GM12878 (cell line): ENCODE results near the gene PRDM2. TPM values are rescaled to one million over a fixed set of nuclear protein-coding genes. Genes with fewer than 3 reads are reported as not detected.

Experiments used
- ATAC-seq: fragments of 200-7000 bp; cut with Tn5 transposase; 3 replicates; pipeline ENCODE4 v1.9.1; 2020; ENCODE audit warnings: mild to moderate bottlenecking, moderate library complexity
- BruUV-seq: library from RNA; stranded (reverse); fragments of 400-500 nt; replicated peaks from 2 replicates; lab custom pipeline; 2021; lab: Mats Ljungman, UMichigan
- CTCF ChIA-PET: fragments of 300-600 bp; sonication (Branson Sonifier 250); formaldehyde crosslinking; extraction: SDS; loops from one replicate; lab custom pipeline; 2021; ENCODE audit warnings: inconsistent platforms; lab: Yijun Ruan, JAX
- POLR2A ChIA-PET: fragments of 350-600 bp; formaldehyde crosslinking; extraction: SDS; loops from one replicate; lab custom pipeline; 2021; ENCODE audit warnings: inconsistent platforms; lab: Charles Lee
- RAD21 ChIA-PET: fragments of 300-600 bp; sonication (Branson Sonifier 250); formaldehyde crosslinking; loops from one replicate; lab custom pipeline; 2023; ENCODE audit warnings: antibody characterized with exemption; ENCODE audit not compliant: unreplicated experiment; lab: Charles Lee
- SMC1A ChIA-PET: fragments of 300-600 bp; sonication (Branson Sonifier 250); formaldehyde crosslinking; loops from one replicate; lab custom pipeline; 2023; ENCODE audit not compliant: unreplicated experiment, uncharacterized antibody; lab: Charles Lee
- DNase-seq: peaks from one replicate; pipeline ENCODE4 v3.0.0-alpha.2; 2011; ENCODE audit warnings: low read depth, low spot score
- FAIRE-seq: peaks from 3 replicates; lab custom pipeline; 2011; peaks lifted over from hg19 to GRCh38; lab: Jason Lieb, UNC
- H2AFZ ChIP-seq: 2 replicates; pipeline ENCODE4 v1.6.0; 2011; ENCODE audit warnings: low read depth, low read length, control low read depth; ENCODE audit not compliant: control insufficient read depth
- H3K27ac ChIP-seq: 2 replicates; pipeline ENCODE4 v1.5.1; 2011; ENCODE audit warnings: control low read depth; ENCODE audit not compliant: control insufficient read depth, insufficient read depth
- H3K27me3 ChIP-seq, 2 experiments: replicated peaks in 1 of 2; 2 replicates each; pipeline versions ENCODE4 v1.6.0 to v1.6.1; 2011; ENCODE audit warnings: low read length in 1 of 2; ENCODE audit not compliant: control insufficient read depth in 2 of 2, insufficient read depth in 2 of 2
- H3K36me3 ChIP-seq, 2 experiments: 2 replicates each; pipeline ENCODE4 v1.5.1; 2011; ENCODE audit warnings: low read length in 1 of 2; ENCODE audit not compliant: control insufficient read depth in 2 of 2, insufficient read depth in 2 of 2
- H3K4me1 ChIP-seq: 2 replicates; pipeline ENCODE4 v1.6.1; 2011; ENCODE audit warnings: mild to moderate bottlenecking, low read length, moderate library complexity, mixed read lengths; ENCODE audit not compliant: control insufficient read depth, insufficient read depth
- H3K4me2 ChIP-seq: 2 replicates; pipeline ENCODE4 v1.6.0; 2011; ENCODE audit warnings: control low read depth; ENCODE audit not compliant: control insufficient read depth, insufficient read depth
- H3K4me3 ChIP-seq: fragments of 200-600 bp; sonication (generic); 2 replicates; pipeline ENCODE4 v1.5.1; 2016
- H3K79me2 ChIP-seq: 2 replicates; pipeline ENCODE4 v1.6.0; 2011; ENCODE audit warnings: low read length; ENCODE audit not compliant: control insufficient read depth, insufficient read depth
- H3K9ac ChIP-seq: 2 replicates; pipeline ENCODE4 v1.8.0; 2011; ENCODE audit warnings: low read length, control low read depth, mixed read lengths; ENCODE audit not compliant: control insufficient read depth, insufficient read depth
- H3K9me3 ChIP-seq: replicated peaks from 3 replicates; pipeline ENCODE4 v1.5.1; 2011; ENCODE audit warnings: mild to moderate bottlenecking, low read length; ENCODE audit not compliant: control insufficient read depth, insufficient read depth
- H4K20me1 ChIP-seq: 2 replicates; pipeline ENCODE4 v1.6.0; 2011; ENCODE audit not compliant: control insufficient read depth, insufficient read depth
- CREB1 ChIP-seq: IDR thresholded peaks from 2 replicates; pipeline ENCODE4 v1.6.1; 2012; ENCODE audit warnings: low read depth, mild to moderate bottlenecking, inconsistent platforms
- ESRRA ChIP-seq: IDR thresholded peaks from 2 replicates; pipeline ENCODE4 v1.6.1; 2012; ENCODE audit warnings: mild to moderate bottlenecking, low read length, improper control_type of control experiment
- EZH2 ChIP-seq: IDR thresholded peaks from 2 replicates; pipeline ENCODE4 v1.6.1; 2012; ENCODE audit warnings: low read depth, mild to moderate bottlenecking, control low read depth, inconsistent platforms, low read length, borderline replicate concordance; ENCODE audit not compliant: control insufficient read depth
- FOS ChIP-seq: IDR thresholded peaks from 3 replicates; pipeline ENCODE4 v1.6.1; 2011; ENCODE audit warnings: borderline replicate concordance; ENCODE audit not compliant: insufficient read length; ENCODE audit errors: extremely low read depth
- HDAC2 ChIP-seq: fragments of 200-600 bp; sonication (generic); IDR thresholded peaks from 2 replicates; pipeline ENCODE4 v1.6.1; 2017
- IKZF2 ChIP-seq, 2 experiments: fragments of 450-650 bp; IDR thresholded peaks; 2 replicates each; pipeline ENCODE4 v1.6.1; 2017; ENCODE audit warnings: mild to moderate bottlenecking in 2 of 2, moderate library complexity in 2 of 2
- MTA3 ChIP-seq: IDR thresholded peaks from 2 replicates; pipeline ENCODE4 v1.6.1; 2012; ENCODE audit warnings: low read length, inconsistent platforms, borderline replicate concordance
- RFX5 ChIP-seq: IDR thresholded peaks from 2 replicates; pipeline ENCODE4 v1.6.1; 2011; ENCODE audit warnings: low read depth, low read length, improper control_type of control experiment
- SMAD5 ChIP-seq: IDR thresholded peaks from 2 replicates; pipeline ENCODE4 v1.6.1; 2016; ENCODE audit warnings: antibody characterized with exemption, low read depth
- SMARCA5 ChIP-seq: fragments of 450-650 bp; IDR thresholded peaks from 2 replicates; pipeline ENCODE4 v1.6.1; 2017; ENCODE audit warnings: mild to moderate bottlenecking
- SREBF2 ChIP-seq: IDR thresholded peaks from 2 replicates; pipeline ENCODE4 v1.6.1; 2012; ENCODE audit warnings: mild to moderate bottlenecking, low read length
- SUZ12 ChIP-seq: fragments of 200-600 bp; sonication (generic); IDR thresholded peaks from one replicate; pipeline ENCODE4 v1.6.1; 2018; ENCODE audit warnings: antibody characterized with exemption, mild to moderate bottlenecking; ENCODE audit not compliant: unreplicated experiment
- TCF12 ChIP-seq: IDR thresholded peaks from 2 replicates; pipeline ENCODE4 v1.6.1; 2011; ENCODE audit warnings: low read depth, mild to moderate bottlenecking, low read length
- WGBS: methylation state at CpG from one replicate; pipeline ENCODE4 v1.1.6; 2016; ENCODE audit warnings: low lambda C conversion rate; ENCODE audit not compliant: insufficient replicate concordance, insufficient coverage; ENCODE audit errors: missing lambda C conversion rate; 5-methylcytosine and 5-hydroxymethylcytosine counted together
- in situ Hi-C: fragments of 300-500 bp; cut with MboI; formaldehyde crosslinking; loops from 9 replicates; pipeline ENCODE4 v1.14.3; 2018; ENCODE audit warnings: mixed read lengths
- intact Hi-C: fragments of 100-400 bp; cut with micrococcal nuclease; formaldehyde crosslinking; loops from one replicate; pipeline ENCODE4 v1.14.2; 2022; ENCODE audit not compliant: unreplicated experiment
- polyA plus RNA-seq, 11 experiments: library from polyadenylated mRNA; depleted of rRNA in 4 of 11; unstranded in 6 of 11; stranded (reverse) in 5 of 11; fragments of >200 nt; fragmentation: Nextera tagmentation in 4 of 11; fragmentation: Illumina TruSeq in 1 of 11; extraction: Ambion mirVana in 4 of 11; extraction: Trizol in 1 of 11; gene quantifications; 1 replicate in 1 of 11; 2 replicates in 10 of 11; pipeline versions ENCODE4 v1.2.1 to v1.2.3, GENCODE V29; 2011 to 2016; ENCODE audit warnings: inconsistent platforms in 2 of 11, missing spikeins in 2 of 11, low read depth in 1 of 11
- total RNA-seq, 4 experiments: library from RNA; depleted of rRNA in 3 of 4; stranded (reverse); fragments of >200 nt in 3 of 4; fragmentation: Illumina TruSeq in 1 of 4; extraction: Trizol in 1 of 4; gene quantifications; 2 replicates each; pipeline versions ENCODE4 v1.2.1 to v1.2.3, GENCODE V29; 2013 to 2021
- TF ChIP-seq, protein P1 (sequence below): fragments of 450-650 bp; IDR thresholded peaks from 2 replicates; pipeline ENCODE4 v1.6.1; 2016; ENCODE audit warnings: mild to moderate bottlenecking, moderate library complexity, borderline replicate concordance
- TF ChIP-seq, protein P2 (sequence below): IDR thresholded peaks from 2 replicates; pipeline ENCODE4 v1.6.1; 2011; ENCODE audit warnings: low read depth, low read length, improper control_type of control experiment, borderline replicate concordance
- TF ChIP-seq, protein P3 (sequence below): fragments of 450-650 bp; IDR thresholded peaks from 2 replicates; pipeline ENCODE4 v1.6.1; 2017; ENCODE audit warnings: mild to moderate bottlenecking, moderate library complexity

PRDM2 gene
- total and polyA plus RNA-seq, 10 of the 15 experiments (the other 5 are each of a cell fraction or from before 2014, with no cell fraction given), result 8.4 to 45.1 (median 23.5) TPM

DNA sequence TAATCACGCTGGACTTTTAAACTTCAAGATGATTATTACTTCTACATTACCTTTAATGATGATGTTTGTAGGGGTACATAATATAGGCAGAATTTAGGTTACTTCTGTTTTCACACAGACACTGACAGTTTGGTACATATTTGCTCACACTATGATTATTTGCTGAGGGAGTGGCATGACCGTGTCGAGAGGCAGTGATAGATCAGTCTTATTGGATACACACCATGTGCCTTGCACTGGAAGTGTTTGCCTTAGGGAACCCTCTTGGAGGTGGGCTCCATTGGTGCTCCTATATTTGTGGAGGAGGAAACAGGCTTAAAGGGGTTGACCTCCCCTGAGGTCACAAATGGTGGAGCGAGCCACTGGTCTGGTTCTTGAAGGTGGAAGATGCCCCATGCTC lies 132.1 kb downstream of the PRDM2 start (continued):
- TF ChIP-seq, protein P1, sequence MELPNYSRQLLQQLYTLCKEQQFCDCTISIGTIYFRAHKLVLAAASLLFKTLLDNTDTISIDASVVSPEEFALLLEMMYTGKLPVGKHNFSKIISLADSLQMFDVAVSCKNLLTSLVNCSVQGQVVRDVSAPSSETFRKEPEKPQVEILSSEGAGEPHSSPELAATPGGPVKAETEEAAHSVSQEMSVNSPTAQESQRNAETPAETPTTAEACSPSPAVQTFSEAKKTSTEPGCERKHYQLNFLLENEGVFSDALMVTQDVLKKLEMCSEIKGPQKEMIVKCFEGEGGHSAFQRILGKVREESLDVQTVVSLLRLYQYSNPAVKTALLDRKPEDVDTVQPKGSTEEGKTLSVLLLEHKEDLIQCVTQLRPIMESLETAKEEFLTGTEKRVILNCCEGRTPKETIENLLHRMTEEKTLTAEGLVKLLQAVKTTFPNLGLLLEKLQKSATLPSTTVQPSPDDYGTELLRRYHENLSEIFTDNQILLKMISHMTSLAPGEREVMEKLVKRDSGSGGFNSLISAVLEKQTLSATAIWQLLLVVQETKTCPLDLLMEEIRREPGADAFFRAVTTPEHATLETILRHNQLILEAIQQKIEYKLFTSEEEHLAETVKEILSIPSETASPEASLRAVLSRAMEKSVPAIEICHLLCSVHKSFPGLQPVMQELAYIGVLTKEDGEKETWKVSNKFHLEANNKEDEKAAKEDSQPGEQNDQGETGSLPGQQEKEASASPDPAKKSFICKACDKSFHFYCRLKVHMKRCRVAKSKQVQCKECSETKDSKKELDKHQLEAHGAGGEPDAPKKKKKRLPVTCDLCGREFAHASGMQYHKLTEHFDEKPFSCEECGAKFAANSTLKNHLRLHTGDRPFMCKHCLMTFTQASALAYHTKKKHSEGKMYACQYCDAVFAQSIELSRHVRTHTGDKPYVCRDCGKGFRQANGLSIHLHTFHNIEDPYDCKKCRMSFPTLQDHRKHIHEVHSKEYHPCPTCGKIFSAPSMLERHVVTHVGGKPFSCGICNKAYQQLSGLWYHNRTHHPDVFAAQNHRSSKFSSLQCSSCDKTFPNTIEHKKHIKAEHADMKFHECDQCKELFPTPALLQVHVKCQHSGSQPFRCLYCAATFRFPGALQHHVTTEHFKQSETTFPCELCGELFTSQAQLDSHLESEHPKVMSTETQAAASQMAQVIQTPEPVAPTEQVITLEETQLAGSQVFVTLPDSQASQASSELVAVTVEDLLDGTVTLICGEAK, result no peak
- TF ChIP-seq, protein P2, sequence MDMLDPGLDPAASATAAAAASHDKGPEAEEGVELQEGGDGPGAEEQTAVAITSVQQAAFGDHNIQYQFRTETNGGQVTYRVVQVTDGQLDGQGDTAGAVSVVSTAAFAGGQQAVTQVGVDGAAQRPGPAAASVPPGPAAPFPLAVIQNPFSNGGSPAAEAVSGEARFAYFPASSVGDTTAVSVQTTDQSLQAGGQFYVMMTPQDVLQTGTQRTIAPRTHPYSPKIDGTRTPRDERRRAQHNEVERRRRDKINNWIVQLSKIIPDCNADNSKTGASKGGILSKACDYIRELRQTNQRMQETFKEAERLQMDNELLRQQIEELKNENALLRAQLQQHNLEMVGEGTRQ, result no peak
- TF ChIP-seq SUZ12 (no peak), SMAD5 (no peak), MTA3 (no peak)

DNA sequence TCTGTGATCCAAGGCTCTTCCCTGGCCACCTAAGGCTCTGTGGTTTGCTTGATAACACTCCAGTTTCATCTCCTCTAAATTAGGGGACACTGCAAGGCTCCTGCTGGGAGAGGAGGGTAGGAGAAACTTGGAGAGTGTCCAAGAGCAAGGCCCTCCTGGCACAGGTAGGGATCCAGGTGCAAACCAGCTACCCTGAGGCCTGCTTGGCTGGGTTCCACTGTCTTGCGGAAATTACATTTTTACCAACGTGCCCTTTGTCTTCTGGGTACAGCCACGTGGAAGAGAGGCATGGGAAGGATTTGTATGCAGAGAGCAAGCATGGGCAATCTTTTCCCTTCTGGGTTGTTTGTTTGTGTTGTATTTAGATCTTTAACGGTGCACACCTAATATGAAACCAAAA lies 132.5 kb downstream of the PRDM2 start:
- FAIRE-seq (no peak), ATAC-seq (no peak), DNase-seq (no peak)
- no peaks in the 10 kb centered on the region for H3K4me1 ChIP-seq
- H3K4me2 ChIP-seq, result no peak overlapping the region
- H3K9me3 ChIP-seq, result no peaks in the 10 kb centered on the region
- no peaks in the 10 kb centered on the region; a peak in 1 of 4 replicates for H3K27me3 ChIP-seq
- no peak overlapping the region for H3K27ac ChIP-seq
- H3K4me3 ChIP-seq, result no peak overlapping the region
- intact Hi-C loops, result no loop called here
- no peaks in the 10 kb centered on the region for H4K20me1 ChIP-seq
- CTCF ChIA-PET, result no interaction called here
- WGBS, result 36% methylated on average over 4 of the region's 4 CpGs
- H2AFZ ChIP-seq, result no peak overlapping the region
- H3K9ac ChIP-seq, result no peak overlapping the region
- in situ Hi-C loops, result no loop called here
- no peaks in the 10 kb centered on the region for H3K36me3 ChIP-seq
- no peaks in the 10 kb centered on the region for H3K79me2 ChIP-seq
- POLR2A ChIA-PET, result no interaction called here
- SMC1A ChIA-PET, result no interaction called here
- RAD21 ChIA-PET, result no interaction called here
- no TSS peak for BruUV-seq
- TF ChIP-seq IKZF2 (IDR thresholded peaks at IDR 0.05), result no peak
- TF ChIP-seq, protein P3, sequence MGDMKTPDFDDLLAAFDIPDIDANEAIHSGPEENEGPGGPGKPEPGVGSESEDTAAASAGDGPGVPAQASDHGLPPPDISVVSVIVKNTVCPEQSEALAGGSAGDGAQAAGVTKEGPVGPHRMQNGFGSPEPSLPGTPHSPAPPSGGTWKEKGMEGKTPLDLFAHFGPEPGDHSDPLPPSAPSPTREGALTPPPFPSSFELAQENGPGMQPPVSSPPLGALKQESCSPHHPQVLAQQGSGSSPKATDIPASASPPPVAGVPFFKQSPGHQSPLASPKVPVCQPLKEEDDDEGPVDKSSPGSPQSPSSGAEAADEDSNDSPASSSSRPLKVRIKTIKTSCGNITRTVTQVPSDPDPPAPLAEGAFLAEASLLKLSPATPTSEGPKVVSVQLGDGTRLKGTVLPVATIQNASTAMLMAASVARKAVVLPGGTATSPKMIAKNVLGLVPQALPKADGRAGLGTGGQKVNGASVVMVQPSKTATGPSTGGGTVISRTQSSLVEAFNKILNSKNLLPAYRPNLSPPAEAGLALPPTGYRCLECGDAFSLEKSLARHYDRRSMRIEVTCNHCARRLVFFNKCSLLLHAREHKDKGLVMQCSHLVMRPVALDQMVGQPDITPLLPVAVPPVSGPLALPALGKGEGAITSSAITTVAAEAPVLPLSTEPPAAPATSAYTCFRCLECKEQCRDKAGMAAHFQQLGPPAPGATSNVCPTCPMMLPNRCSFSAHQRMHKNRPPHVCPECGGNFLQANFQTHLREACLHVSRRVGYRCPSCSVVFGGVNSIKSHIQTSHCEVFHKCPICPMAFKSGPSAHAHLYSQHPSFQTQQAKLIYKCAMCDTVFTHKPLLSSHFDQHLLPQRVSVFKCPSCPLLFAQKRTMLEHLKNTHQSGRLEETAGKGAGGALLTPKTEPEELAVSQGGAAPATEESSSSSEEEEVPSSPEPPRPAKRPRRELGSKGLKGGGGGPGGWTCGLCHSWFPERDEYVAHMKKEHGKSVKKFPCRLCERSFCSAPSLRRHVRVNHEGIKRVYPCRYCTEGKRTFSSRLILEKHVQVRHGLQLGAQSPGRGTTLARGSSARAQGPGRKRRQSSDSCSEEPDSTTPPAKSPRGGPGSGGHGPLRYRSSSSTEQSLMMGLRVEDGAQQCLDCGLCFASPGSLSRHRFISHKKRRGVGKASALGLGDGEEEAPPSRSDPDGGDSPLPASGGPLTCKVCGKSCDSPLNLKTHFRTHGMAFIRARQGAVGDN, result no peak
- TF ChIP-seq RFX5, result no peak
- no peak for TF ChIP-seq SREBF2
- no peak for TF ChIP-seq HDAC2
- no peak for TF ChIP-seq EZH2
- no peak for TF ChIP-seq TCF12
- no peak for TF ChIP-seq FOS
- TF ChIP-seq SMARCA5, result no peak
- no peak for TF ChIP-seq CREB1
- no peak for TF ChIP-seq ESRRA
